T47D (cell line): ENCODE results near the gene TMTC1.

Experiments used
- DNase-seq, 2 experiments: peaks; one replicate each; pipeline versions ENCODE4 v3.0.0 to v3.0.0-alpha.2; 2011 to 2012; ENCODE audit warnings: low read depth in 1 of 2, low spot score in 1 of 2
- JUND ChIP-seq: IDR thresholded peaks from 2 replicates; pipeline ENCODE4 v1.6.1; 2012; ENCODE audit warnings: low read depth
- in situ Hi-C: cut with HindIII; loops from 2 replicates; pipeline ENCODE4 v1.10.0; 2016; ENCODE audit warnings: low sequenced_read_pairs, low pct_unique_long_range_greater_than_20kb

TMTC1 gene

DNA sequence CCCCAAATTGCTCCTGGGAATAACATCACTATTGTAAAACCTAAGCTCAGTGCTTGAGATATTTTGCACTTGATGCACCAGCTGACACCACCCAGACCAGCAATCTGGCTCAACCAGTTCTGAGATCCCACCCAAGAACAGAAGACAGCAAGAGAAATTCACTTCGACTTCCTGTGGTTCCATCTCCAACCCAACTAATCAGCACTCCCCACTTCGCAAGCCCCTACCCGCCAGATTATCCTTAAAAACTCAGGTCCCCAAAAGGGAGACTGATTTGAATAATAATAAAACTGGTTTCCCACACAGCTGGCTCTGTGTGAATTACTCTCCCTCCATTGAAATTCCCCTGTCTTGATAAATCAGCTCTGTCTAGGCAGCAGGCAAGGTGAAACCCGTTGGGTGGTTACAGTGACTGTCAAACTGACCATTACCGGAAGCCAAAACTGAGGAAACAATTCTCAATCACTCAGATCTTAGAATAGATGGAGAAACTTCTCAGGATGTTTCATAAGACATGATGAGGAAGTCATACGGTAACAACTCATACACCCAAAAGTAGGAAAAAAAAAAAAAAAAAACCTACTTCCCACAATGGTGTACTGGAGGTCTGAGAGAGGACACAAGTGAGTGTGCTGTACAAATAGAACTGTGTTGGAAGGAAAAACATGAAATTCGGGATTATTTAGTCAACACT, 92.4 kb downstream of the TMTC1 start:
- in situ Hi-C loops, result no loop called here
- no peak for DNase-seq
- no peak for TF ChIP-seq JUND

DNA sequence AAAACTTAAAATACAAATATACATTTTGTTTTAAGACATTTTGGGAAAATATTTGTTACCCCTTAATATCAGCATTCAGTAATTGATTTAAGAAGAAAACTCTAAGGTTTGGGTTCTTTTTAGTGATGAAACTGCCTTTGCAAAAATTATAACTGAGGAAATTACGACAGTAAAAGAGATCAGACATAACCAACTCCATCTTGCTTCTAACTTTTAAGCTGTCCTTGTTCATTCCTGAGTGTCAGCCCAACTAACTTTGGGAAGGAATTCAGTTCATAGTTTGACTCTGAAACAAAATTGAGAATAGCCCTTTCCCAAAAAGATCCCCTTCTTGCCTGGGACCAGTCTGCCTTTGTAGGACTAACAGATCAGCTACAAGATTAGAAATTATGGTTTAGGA, 93.0 kb downstream of the TMTC1 start:
- in situ Hi-C loops, result no loop called here
- TF ChIP-seq JUND, result no peak
- DNase-seq, result no peak

DNA sequence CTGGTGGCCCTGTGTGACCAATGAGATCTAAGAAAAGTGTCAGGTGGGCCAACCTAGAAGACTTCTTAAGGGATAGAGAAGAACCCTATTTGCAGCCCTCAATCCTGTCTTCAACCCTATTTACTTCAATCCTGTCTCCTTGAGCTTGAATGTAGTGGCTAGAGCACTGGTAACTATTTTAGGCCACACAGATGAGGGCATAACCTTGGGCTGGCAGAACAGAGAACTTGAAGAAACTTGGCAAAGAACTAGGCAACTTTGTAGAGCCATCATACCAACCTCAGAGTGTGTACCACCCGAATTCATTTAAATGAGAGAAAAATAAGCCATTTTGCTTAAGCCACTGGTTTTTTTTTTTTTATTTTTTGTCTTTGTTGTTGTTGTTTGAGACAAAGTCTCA, 94.8 kb downstream of the TMTC1 start:
- DNase-seq, result no peak
- in situ Hi-C loops, result no loop called here
- no peak for TF ChIP-seq JUND

GRCh38 chr12:29682088-29682487, 101.7 kb downstream of the TMTC1 start:
- no peak for TF ChIP-seq JUND
- DNase-seq, result no peak
- in situ Hi-C loops, result no loop called here

DNA sequence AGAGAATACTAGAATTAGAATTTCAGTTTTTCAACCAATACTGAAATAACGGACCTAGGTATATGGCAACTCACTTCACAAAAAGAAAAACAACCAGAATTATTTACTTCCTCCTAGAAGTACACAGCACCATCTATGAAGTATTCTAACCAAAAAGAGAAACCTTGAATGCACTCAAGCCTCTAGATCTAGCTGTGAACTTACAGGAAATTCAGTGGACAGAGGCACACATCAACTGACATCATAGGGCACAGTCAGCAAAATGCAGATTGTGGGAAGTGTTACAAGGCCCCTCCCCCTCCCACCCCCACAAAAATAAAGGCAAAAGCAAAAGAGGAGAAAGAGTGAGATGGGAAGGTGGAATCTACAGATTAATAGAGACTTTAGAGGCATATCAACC, 102.4 kb downstream of the TMTC1 start:
- no peak for TF ChIP-seq JUND
- in situ Hi-C loops, result no loop called here
- no peak for DNase-seq

GRCh38 chr12:29676676-29677075, 107.1 kb downstream of the TMTC1 start:
- no peak for DNase-seq
- in situ Hi-C loops, result no loop called here
- TF ChIP-seq JUND, result no peak

GRCh38 chr12:29674463-29674862, 109.3 kb downstream of the TMTC1 start:
- in situ Hi-C loops, result no loop called here
- no peak for DNase-seq
- no peak for TF ChIP-seq JUND

- no peak for DNase-seq
Measured at GRCh38 chr12:29673346-29673745, 110.4 kb downstream of the TMTC1 start.

DNA sequence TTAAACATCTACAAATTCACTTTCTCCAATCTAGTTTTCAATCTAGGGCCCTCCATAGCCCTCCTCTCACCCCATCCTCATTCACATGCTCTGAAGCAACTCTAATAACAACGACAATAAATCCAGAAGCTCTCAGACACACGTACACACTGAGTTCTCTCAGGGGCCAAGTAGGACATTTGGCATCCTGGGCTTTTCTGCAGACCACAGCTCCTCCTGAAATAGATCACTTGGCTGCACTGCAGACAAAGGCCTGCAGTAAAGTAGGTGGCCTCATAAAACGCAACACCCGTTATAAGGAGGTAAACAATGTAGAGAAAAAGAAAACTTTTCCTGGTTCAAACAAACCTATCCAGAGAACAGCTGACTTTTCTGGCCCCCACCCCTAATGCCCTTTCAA, 111.2 kb downstream of the TMTC1 start:
- no peak for DNase-seq
- no peak for TF ChIP-seq JUND
- in situ Hi-C loops, result no loop called here

More at GRCh38 chr12:29673346-29673745, 110.4 kb downstream of the TMTC1 start:
- in situ Hi-C loops, result no loop called here
- no peak for TF ChIP-seq JUND

DNA sequence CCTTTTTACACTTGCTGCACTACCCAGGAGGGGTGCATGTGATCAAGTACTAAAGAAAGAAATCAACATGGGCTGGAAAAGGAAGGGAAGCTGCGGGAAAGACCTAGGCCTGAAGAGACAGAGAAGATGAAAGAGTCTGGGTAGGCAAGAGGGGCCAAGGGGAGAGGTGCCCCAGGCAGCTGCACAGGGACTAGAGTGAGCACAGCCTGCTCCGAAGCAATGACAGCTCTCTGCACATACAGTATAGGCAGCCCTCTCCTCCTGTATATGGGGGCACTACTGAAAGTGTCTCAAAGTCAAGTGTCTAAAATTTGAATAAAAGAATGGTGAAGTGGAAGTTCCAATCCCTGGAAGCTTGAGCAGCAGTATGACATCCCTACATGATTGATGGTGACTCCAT, 112.0 kb downstream of the TMTC1 start:
- in situ Hi-C loops, result no loop called here
- TF ChIP-seq JUND, result no peak

DNA sequence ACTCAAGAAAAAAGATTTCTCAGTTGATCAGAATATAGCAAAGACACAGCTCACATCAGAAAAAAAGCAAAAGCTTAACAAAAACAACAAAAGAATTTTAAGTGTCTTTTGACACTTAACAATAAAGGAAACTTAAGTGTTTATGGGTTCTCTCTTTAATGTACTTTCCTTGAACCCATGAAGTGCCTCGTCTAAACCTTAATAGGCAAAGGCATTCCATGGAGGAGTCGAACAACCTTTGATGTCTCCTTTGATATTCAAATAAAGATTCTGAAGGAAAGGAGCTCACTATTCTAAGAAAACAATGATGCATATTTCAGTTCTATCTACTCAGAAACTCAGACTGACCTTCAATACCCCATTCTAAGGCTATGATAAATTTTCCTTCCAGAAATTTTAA, 116.7 kb downstream of the TMTC1 start:
- in situ Hi-C loops, result no loop called here
- DNase-seq, result no peak
- TF ChIP-seq JUND, result no peak

More for the DNA sequence above, 112.0 kb downstream of the TMTC1 start:
- DNase-seq, result no peak

DNA sequence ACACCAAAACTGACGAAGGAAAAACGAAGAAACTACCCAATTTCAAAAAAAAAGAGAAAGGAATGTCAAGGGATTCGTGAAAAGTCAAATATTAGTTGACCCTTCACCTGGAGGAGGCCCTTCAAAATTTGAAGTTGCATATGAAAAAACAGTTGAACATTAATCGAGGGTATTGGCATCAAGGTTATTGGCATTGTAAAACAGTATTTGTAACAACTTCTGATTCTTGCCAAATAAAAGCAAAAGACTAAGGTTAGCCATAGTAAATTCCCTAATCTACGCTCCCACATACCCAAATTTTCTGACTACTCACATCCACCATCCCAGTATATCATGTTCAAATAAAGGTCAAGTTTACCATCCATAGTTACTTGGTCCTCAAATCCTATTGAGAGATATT, 118.6 kb downstream of the TMTC1 start:
- in situ Hi-C loops, result no loop called here
- DNase-seq, result no peak
- no peak for TF ChIP-seq JUND

DNA sequence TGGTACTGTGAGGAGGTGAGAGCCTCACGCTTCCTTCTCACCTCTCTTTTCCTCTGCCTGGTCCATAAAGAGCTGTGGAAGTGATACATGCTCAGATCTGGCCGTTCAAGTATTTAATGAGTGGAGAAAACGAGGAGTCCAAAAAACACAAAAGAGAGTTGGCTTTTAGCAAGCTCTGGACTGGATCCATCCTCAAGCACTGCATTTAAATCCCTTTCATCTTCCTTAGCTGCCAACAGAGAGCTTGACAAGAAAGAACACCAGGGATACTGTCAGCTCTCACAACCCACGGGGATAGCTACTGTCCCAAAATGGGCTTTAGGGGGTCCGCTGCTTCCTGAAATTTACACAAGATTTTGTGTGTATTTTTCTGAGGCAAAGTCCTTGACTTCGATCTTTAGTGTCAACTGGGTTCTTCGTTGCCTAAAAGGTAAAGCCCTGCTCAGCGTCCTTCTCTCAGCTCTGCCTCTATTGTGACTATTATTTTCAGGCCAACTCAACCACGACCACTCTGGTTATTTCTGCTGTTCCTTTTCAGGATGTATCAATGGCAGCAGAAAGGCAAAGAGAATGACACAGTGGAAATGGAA, 120.9 kb downstream of the TMTC1 start:
- TF ChIP-seq JUND, result no peak
- in situ Hi-C loops, result no loop called here

GRCh38 chr12:29660847-29661246, 122.9 kb downstream of the TMTC1 start:
- no peak for DNase-seq
- in situ Hi-C loops, result no loop called here
- TF ChIP-seq JUND, result no peak

More for the DNA sequence above, 120.9 kb downstream of the TMTC1 start:
- no peak for DNase-seq
